ENCODE results near the gene GNB5.
"Not testable (repeated sequence)": the region's sequence is repeated elsewhere in the genome, so short reads cannot be mapped to it uniquely, and the experiment has no call there.

Gene GNB5

DNA sequence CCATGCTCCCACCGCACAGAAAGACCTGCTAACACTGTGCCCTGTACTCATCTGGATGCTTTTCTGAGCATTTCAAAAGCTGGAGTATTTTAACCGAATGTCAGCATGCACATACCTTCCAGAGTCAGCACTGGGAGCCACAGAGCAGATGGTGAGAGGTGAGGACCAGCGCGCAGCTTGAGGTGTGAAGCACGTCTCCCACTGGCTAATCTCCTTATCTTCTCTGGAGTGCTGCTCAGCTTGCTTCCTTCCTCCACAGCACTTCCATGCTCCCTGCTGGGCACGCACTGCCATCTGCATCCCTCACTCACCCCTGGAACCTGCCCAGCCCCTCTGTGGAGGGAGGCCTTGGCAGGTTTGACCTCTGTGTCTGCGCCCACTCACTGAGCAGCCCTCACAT lies at the start of gene GNB5:
TSS of gene GNB5 (minus strand) at position 186 of the 400 bp plus-strand sequence. CDS start 6,716 bp downstream, outside the sequence.
- no peak for DNase-seq

DNA sequence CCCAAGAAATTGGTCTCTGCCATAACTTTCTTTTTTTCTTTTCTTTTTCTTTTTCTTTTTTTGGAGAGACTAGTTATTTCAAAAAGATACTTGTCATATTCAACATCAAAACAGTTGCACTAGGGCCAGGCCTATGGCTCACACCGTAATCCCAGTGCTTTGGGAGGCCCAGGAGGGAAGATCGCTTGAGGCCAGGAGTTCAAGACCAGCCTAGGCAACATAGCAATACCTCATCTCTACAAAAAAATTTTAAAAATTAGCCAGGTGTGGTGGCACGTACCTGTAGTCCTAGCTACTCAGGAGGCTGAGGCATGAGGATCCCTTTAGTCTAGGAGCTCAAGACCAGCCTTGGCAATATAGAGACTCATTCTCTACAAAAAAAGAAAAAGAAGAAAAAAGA lies 49.0 kb upstream of the GNB5 start:
- DNase-seq: no peak

DNA sequence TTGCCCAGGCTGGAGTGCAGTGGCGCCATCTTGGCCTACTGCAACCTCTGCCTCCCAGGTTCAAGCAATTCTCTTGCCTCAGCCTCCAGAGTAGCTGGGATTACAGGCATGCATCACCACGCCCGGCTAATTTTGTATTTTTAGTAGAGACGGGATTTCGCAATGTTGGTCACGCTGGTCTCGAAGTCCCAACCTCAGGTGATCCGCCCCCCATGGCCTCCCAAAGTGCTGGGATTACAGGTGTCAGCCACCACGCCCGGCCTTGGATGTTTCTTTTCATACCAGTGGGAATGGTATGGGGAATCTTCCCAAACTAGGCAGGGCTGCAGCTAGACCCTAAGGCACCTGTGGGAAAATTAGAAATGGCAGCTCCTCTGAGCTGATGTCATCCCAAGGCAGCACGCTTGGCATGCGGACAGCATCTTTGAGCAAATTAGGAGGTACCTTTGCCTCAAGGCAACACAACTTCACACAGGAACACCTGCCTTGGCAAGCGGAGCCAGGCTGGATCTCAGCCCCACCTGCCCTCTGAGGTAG lies 47.9 kb upstream of the GNB5 start:
- not testable (repeated sequence) for DNase-seq

DNA sequence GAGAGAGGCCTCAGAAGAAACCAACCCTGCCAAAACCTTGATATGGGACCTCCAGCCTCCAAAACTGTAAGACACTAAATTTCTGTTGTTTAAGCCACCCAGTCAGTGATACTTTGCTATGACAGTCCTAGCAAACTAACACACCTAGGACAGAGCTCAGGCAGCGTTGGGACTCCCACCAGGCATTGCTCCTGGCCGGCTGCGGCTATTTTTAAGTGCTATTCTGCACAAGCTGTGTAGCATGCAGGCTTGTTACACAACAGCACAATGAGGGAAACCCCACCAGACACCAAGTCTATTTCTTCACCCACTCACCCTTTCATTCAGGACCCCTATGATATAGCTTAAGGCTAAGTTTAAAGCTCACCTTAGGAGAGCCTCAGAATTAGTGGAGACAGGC lies 47.0 kb upstream of the GNB5 start:
- no peak for DNase-seq

DNA sequence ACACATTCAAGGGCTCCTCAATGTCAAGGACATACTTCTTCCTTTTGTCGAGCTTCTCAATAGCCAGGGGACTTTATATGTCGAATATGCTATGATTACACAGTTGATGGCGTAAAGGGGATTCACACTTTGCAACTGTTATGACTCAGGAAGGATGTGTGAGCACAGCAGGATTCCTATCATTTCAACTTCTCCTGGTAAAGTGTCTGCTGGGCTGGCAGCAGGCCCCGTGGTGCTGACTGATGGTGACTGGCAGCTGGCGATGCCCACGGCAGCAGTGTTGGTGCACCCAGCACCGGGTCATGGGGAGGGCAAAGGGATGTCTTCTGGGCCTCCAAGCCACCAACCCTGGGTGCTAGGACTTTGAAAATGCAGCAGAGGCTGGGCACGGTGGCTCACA lies 44.8 kb upstream of the GNB5 start:
- DNase-seq: no peak

DNA sequence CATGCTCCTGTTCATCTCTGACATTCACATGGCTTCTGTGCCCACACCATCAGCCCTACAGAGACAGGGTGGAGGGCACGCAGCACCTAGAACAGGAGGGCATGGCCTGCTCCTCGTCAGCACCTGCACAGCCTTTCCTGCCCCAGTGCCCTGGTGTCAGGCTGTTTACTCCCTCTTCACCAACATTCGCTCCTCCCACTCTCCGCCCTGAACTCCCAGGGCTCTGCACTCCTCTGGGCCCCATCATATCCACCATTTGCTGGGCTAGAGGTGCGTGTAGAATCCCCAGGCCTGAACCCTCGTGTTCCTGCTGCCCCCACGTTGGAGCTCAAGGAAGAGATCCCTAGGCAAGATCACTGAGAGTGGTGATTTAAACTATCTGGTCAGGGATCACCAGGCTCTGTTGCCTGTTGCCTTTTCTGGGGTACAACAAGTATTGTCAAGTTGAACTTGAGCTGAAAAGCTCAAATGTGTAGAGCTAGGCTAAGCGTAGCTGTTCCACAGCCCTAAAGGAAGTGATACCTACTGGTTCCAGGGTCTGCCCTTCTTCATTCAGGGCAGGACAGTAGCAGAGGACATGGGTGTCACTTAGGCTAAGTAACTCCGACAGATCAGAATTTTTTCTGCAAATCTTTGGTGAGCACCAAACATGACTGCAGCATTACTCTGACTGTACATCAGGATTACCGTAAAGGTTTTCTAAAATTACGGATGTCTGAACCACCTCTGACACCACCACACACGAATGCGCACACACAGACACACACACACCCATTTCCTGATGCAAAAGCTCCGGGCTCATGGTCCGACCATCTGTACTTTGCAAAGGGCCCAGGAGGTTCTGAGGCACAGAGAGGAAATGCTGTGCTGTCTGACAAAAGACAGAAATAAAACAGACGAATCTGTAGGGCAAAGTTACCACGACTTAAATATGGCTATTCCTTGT lies 43.7 kb upstream of the GNB5 start:
- no peak for DNase-seq

DNA sequence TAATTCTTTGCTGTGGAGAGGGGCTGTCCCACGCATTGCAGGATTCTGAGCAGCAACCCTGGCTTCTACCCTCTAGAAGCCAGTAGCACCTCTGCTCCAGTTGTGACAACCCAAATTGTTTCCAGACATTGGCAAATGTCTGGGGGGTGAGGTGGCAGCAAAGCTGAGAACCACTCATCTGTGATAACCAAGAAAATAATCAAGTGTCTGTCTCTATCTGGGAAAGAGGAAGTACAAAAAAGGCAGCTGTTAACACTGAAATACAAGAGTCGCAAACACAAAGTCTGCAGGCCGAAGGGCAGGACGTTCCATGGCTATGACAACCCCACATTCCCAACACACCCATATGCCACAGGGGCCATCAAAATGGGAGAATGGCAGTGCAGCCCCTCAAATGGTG lies 42.2 kb upstream of the GNB5 start:
- peak; percentile 4 for DNase-seq

DNA sequence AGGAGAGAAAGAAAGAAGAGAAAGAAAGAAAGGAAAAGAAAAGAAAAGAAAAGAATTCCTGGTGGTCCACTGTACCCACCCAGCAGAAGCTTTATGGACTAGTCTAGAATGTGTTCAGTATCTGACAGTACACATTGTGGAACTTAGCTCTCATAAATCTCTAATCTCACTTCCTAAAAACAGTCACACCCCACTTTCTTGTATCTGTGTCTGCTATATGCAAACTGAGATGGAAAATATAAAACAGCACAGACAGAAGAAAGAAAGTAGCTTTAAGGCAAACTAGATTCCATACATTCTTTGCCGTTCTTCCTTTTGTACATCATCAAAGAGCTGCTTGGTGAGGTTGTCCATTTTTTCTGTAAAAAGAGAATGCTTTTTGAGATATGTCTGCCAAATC lies 41.1 kb upstream of the GNB5 start:
- DNase-seq: no peak

DNA sequence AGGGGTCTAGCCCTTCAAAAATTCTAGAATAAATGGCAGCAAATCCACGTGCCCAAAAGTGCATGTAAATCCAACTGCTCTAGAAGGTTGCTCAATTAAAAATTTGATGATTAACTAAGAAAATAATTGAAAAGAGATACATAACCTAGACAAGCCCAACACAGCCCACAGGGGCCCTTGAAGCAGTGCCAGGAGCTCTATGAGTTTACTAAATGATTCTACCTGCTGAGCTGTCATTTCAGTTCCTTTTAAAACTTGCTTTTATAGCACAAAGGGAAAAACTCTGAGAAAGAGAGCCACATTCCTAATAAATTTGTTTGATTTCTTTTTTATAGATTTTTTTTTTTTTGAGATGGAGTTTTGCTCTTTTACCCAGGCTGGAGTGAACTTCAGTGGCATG lies 38.9 kb upstream of the GNB5 start:
- DNase-seq: no peak

DNA sequence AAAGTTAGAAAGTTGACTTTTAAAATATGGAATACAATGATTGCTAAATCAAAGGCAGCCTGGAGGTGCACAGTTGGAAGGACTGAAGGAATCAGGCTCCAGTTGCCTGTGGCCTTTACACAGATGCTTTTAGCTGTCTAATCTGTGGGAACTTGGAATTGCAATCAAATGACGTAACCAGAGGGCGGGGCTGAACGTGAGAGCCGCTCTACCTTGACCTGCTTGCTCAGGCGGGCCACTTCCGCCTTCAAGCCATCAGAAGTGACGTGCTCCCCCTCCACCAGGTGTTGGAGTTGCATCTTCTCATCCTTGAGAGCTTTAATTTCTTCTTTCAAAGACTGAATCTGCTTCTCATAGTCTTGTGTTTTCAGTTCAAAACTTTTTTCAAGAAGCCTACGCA lies 37.7 kb upstream of the GNB5 start:
- DNase-seq: no peak

DNA sequence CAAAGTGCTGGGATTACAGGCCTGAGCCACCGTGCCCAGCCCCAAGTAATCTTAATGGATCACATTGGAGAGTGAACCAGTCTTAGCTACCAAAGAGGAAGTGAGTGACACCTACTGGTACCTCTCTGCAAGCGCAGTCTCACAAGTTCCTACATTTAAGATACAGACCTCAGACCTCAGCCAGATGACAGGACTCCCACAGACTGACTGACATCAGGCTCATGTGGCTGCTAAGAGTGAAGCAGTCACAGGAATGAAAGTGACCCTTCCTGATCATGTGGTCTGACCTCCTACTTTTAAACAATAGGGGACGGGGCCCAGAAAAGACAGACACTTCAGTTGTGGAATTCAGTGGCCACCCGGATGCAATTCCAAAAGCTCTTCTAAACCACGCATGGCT lies 36.3 kb upstream of the GNB5 start:
- DNase-seq: peak; percentile 70

DNA sequence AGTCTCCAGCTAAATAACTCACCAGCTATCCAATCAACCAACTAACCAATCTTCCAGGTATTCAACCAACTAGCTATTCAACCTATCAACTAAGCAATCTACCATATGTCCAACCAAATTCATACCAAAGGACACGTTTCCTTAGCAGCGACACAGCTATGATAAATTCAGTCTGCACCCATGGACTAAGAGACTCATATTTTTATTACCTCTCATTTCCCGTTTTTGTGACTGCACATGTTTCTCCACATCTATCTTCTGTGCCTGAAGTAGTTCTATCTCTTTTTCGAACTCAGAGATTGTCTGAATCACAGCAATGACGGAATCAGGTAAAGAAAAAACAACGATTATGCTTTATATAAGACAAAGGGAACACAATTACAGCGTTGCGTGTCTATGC lies 34.0 kb upstream of the GNB5 start:
- DNase-seq: no peak

DNA sequence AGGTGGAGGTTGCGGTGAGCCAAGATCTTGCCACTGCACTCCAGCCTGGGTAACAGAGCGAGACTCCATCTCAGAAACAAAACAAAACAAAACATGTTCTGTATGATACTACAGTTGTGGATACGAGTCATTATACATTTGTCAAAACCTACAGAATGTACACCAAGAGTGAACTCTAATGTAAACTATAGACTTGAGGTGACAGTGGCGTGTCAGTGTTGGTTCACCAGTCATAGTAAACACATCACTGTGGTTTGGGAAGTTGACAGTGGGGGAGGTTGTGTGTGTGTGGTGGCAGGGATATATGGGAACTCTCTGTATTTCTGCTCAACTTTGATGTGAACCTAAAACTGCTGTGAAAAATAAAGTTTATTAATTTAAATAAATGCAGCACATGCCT lies 33.0 kb upstream of the GNB5 start:
- no peak for DNase-seq

DNA sequence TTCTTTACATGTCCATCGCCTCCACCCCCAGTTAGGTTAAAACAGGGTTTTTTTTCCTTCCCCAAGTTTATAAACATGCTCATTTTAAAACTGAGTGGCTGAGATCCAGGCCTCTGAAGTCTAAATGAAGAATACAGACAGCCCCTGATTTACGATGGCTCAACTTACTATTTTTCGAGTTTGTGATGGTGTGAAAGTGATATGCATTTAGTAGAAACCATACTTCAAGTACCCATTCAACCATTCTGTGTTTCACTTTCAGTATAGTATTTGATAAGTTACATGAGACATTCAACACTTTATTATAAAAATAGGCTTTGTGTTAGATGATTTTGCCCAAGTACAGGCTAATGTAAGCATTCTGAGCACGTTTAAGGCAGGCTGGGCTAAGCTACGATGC lies 30.5 kb upstream of the GNB5 start:
- no peak for DNase-seq

DNA sequence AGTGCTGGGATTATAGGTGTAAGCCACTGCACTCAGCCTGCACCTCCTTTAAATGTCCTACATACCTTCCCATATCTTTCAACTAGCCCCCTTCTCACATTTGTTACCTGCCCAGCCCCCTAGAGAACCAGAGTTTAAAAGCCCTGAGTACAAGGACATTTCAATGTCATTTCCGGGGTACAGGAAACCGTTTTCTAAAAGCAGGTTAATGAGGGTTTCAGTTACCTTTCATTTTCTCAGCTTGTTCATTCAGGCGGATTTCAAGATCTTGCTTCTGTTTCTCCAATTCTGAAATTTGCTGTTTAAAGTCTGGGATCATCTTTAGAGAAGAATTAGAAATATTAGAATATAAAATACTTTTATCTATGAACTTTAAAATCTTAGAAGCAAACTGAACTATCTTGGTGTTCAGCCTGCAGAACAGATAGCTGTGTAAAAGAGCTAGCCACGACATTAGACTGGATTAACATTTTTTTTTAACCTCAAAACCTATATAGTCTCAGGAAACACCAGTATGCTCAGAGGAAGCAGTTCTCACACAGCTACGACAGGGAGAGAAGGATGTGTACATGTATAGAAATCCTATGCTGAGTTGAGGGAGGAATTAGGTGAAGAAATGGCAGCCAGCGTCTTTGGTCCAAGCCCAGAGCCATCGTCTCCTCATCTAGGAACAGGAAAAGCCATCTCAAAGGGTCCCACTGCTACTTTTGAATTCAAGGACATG lies 29.9 kb upstream of the GNB5 start:
- no peak for DNase-seq

DNA sequence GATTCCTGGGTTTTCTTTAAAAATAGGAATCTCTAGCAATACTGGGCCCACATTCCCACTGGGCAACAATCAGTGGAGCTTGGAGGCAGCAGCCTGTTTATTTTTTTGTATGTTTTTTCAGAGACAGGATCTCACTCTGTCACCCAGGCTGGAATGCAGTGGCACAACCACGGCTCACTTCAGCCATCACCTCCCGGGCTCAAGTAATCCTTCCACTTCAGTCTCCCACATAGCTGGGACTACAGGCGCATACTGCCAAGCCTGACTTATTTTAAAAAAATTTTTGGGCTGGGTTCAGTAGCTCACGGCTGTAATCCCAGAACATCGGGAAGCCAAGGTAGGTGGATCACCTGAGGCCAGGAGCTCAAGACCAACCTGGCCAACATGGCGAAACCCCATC lies 29.1 kb upstream of the GNB5 start:
- DNase-seq: no peak

DNA sequence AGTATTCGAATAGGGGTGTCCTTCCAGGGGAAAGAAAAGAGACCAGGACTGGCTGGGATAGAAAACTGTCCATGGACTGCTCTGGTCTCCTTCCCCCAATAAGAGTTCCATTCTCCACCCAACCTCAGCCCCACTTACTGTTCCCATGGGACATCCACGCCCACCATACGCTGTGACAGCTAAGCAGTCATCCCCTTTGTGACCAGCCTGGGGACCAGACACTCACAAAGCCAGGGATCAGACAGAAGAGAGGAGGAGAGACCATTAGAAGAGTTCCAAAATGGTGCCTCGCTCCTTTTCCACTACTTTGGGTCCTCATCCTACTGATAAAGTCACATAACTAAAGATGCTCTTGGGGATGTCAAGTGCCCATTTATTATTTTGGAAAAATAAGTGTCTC lies 27.6 kb upstream of the GNB5 start:
- no peak for DNase-seq

DNA sequence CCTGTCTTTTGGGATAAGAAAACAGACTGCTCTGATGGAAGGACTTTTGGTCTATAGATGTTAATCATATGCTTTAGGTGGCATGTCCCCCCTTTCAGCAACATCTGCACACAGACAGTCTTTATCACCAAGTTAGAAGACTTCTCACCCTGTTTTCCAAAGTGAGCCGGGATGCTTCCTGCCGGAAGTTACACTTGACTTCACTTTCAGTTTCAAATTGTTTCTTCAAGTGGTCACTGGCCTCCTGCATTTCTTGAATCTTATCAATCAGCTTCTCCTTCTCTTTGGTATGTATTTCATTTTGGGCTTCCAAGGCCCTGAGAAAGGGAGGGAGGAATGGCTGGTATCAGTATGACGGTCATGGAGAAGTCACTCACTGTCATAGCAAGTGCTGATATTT lies 27.2 kb upstream of the GNB5 start:
- DNase-seq: no peak

DNA sequence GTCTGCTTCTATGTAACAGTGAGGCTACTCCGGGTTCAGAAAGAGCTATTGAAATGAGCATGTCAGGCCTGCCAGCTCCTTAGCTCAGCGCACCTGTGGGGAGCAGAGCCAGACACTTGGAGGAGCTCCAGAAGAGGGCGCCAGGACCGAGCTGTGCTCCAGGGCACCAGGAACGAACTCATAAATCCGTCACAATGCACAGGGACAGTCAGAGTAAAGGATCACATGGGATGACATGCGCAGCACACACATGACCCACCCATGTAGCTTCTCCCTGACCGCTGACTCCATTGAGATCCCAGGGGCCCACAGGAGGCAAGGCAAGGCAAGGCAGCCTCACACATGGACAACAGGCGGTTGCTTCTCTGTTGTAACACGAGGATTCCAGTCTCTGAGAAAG lies 26.0 kb upstream of the GNB5 start:
- no peak for DNase-seq

DNA sequence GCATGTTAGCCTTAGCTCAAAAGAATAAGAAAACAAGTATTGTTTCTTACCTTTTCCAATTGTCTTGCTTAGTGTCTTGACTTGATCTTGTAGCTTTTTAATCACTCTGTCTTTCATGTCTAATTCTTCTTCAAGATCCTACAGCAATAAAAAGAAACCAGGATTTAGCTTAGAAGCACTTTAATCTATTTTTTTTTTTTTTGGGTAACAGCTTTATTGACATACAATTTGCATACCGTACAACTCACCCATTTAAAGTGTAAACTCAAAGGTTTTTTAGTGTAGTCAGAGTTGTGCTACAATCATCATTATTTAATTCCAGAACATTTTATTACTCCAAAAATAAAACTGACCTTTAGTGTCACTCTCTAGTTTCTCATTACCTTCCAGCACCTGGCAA lies 23.4 kb upstream of the GNB5 start:
- DNase-seq: no peak

DNA sequence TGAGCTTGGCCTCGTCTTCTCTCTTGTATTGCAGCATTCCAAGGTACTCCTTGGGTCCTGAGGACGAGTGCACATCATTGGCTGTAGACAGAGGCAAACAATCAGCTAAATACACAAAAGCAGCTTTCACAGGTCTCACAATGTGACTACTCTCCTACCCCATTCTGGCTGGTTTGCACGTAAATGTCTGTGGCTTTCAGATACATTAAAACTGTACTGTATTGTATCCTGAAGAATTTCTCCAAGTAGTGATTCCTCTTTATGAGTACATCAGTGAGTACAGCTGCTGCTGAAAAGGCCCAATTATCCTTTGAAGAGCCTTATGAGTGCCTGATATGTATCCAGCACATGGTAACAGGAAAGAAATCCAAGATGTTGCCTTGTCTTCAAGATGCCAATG lies 22.0 kb upstream of the GNB5 start:
- DNase-seq: no peak

DNA sequence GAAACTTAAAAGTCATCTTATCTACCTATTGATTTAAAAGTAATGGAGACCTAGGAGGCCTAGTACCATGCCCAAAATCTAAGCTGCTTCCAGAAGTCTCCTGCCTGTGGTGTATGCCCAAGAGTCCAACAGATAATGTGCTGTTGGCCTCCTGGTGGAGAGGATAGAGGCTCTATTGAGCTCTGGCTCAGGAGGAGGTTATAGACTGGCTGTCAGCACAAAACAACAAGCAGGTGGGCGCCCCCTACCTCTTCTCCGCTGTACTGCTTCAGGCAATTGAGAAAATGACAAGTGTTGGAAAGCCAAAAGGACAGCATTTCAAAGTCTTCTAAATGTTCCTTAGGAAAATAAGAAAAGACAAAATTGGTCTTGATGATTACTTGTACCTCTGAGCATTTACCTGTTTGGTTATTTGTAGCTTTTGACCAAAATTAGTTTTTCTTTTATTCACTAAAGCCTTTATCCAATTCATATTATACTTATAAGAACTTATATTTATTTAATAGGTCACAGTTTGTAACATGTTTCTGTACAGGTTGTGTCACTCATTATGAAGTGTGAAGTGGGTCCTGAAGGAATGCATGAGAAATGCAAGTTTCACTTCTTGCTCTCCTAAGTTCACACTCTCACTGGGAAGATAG lies 17.2 kb upstream of the GNB5 start:
- peak; percentile 21 for DNase-seq

DNA sequence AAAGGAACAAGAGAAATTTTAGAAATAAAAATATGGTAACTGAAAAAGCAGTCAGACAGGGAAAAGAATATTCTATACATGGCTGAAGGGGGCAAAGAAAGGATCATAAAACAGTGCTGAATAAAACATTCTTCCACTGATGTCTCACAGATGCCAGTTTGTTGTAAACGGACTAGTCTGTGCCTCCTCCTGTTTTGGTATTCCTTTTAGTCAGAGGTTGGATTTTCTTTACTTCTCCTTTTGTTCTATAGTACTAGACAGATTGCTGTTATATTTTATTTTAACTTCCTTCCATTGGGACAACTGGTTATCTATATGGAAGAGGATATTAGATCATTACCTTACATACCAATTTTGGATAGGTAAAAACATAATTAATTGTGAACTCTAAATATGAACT lies 16.0 kb upstream of the GNB5 start:
- no peak for DNase-seq

DNA sequence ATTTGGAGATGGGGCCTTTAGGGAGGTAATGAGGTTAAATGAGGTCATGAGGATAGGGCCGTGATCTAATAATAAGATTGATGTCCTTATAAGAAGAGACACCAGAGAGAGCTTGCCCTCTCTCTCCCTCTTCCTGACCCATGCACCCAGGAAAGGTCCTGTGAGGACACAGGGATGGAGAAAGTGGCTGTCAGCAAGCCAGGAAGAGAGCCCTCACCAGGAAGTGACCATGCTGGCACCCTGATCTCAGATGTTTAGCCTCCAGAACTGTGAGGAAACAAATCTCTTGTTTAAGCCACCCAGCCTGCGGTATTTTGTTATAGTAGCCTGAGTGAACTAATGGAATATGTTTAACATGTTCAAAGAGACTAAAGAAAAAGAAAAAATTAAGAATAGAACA lies 15.3 kb upstream of the GNB5 start:
- DNase-seq: no peak

Measured in midbrain (tissue), 1 donor.